22Rv1 (cell line): Measurements from ENCODE around the gene DPF3.

Experiments used
- CTCF ChIP-seq: fragments of 450-650 bp; IDR thresholded peaks from 2 replicates; pipeline ENCODE4 v1.5.1; 2017; ENCODE audit warnings: mild to moderate bottlenecking
- ZFX ChIP-seq: fragments of 450-650 bp; IDR thresholded peaks from 2 replicates; pipeline ENCODE4 v1.6.1; 2017; ENCODE audit warnings: antibody characterized with exemption, borderline replicate concordance

GRCh38 chr14:72640911-72641485 is 252.9 kb downstream of the DPF3 start:
- TF ChIP-seq CTCF = no peak
- TF ChIP-seq ZFX = no peak
